Pulmonary artery endothelial cell (primary cell): ENCODE results near the gene MIA2. TPM values are rescaled to one million over a fixed set of nuclear protein-coding genes. Genes with fewer than 3 reads are reported as not detected.
"Not testable (repeated sequence)": the region's sequence is repeated elsewhere in the genome, so short reads cannot be mapped to it uniquely, and the experiment has no call there.

ENCODE experiments used
- DNase-seq: peaks from one replicate; pipeline ENCODE4 v3.0.0-alpha.2; 2011; ENCODE audit warnings: low read depth, low spot score
- total RNA-seq: library from RNA; depleted of rRNA; stranded (reverse); fragments of >200 nt; gene quantifications from 2 replicates; pipeline ENCODE4 v1.2.3, GENCODE V29; 2014

The MIA2 gene
- total RNA-seq, 1 donor from 2014 or later: 8.5 TPM

- no peak for DNase-seq
Observed at GRCh38 chr14:39268393-39268792, 34.7 kb downstream of the MIA2 start.

- no peak for DNase-seq
Observed at GRCh38 chr14:39272918-39273317, 39.2 kb downstream of the MIA2 start.

GRCh38 chr14:39275395-39275794 lies 41.7 kb downstream of the MIA2 start:
- no peak for DNase-seq

- DNase-seq: no peak
Observed at GRCh38 chr14:39276005-39276404, 42.3 kb downstream of the MIA2 start.

GRCh38 chr14:39276579-39277114 lies 42.9 kb downstream of the MIA2 start:
- DNase-seq: no peak

- DNase-seq: no peak
Observed at GRCh38 chr14:39279515-39279914, 45.8 kb downstream of the MIA2 start.

- DNase-seq: not testable (repeated sequence)
Observed at GRCh38 chr14:39280678-39281077, 47.0 kb downstream of the MIA2 start.

GRCh38 chr14:39289523-39289922 lies 55.8 kb downstream of the MIA2 start:
- no peak for DNase-seq

- no peak for DNase-seq
Observed at GRCh38 chr14:39291701-39292100, 58.0 kb downstream of the MIA2 start.

- DNase-seq: no peak
Observed at GRCh38 chr14:39293629-39294028, 59.9 kb downstream of the MIA2 start.

- not testable (repeated sequence) for DNase-seq
Observed at GRCh38 chr14:39300389-39300788, 66.7 kb downstream of the MIA2 start.

- no peak for DNase-seq
Observed at GRCh38 chr14:39302124-39302810, 68.6 kb downstream of the MIA2 start.

GRCh38 chr14:39303115-39303514 lies 69.4 kb downstream of the MIA2 start:
- DNase-seq: no peak

- no peak for DNase-seq
Observed at GRCh38 chr14:39307815-39308214, 74.1 kb downstream of the MIA2 start.

GRCh38 chr14:39310051-39310450 lies 76.3 kb downstream of the MIA2 start:
- no peak for DNase-seq

- no peak for DNase-seq
Observed at GRCh38 chr14:39315859-39316444, 82.2 kb downstream of the MIA2 start.

GRCh38 chr14:39316830-39317553 lies 83.3 kb downstream of the MIA2 start:
- no peak for DNase-seq

GRCh38 chr14:39318574-39318973 lies 84.9 kb downstream of the MIA2 start:
- no peak for DNase-seq

- DNase-seq: no peak
Observed at GRCh38 chr14:39319381-39319780, 85.7 kb downstream of the MIA2 start.

GRCh38 chr14:39320318-39320717 lies 86.6 kb downstream of the MIA2 start:
- DNase-seq: no peak

GRCh38 chr14:39322807-39323206 lies 89.1 kb downstream of the MIA2 start:
- no peak for DNase-seq

GRCh38 chr14:39324097-39324496 lies 90.4 kb downstream of the MIA2 start:
- DNase-seq: no peak
